HFFc6 (cell line): Measurements from ENCODE around the gene SPRYD3. TPM values are rescaled to one million over a fixed set of nuclear protein-coding genes. Genes with fewer than 3 reads are reported as not detected.

Experiments used
- DNase-seq: peaks from one replicate; pipeline ENCODE4 v3.0.0-alpha.2; 2018
- H3K27ac Mint-ChIP-seq: 2 replicates; pipeline ENCODE4 v1.8.0; 2020; ENCODE audit warnings: mild to moderate bottlenecking, mixed read lengths
- H3K27me3 Mint-ChIP-seq: 2 replicates; pipeline ENCODE4 v1.8.0; 2021; ENCODE audit warnings: mild to moderate bottlenecking, moderate library complexity, mixed read lengths; ENCODE audit not compliant: insufficient read depth
- H3K36me3 Mint-ChIP-seq: 2 replicates; pipeline ENCODE4 v1.8.0; 2021; ENCODE audit warnings: low read depth, mixed read lengths
- H3K4me1 Mint-ChIP-seq: 2 replicates; pipeline ENCODE4 v1.8.0; 2020; ENCODE audit warnings: low read depth, mixed read lengths
- H3K4me3 Mint-ChIP-seq: 2 replicates; pipeline ENCODE4 v1.8.0; 2020; ENCODE audit warnings: mild to moderate bottlenecking, moderate library complexity, mixed read lengths
- H3K9me3 Mint-ChIP-seq: 2 replicates; pipeline ENCODE4 v1.8.0; 2020; ENCODE audit warnings: mild to moderate bottlenecking, mixed read lengths
- CTCF ChIP-seq: fragments of 200-600 bp; sonication (generic); IDR thresholded peaks from 2 replicates; pipeline ENCODE4 v1.5.0; 2021; ENCODE audit warnings: antibody characterized with exemption, mild to moderate bottlenecking
- total RNA-seq, 6 experiments: library from RNA; stranded (reverse); fragmentation: NEBNext Ultra II Directional; extraction: Animal tissue kit (Norgen Biotek cat#: 25700); gene quantifications; 2 replicates in 1 of 6; 3 replicates in 5 of 6; pipeline ENCODE4 v1.2.3, GENCODE V29; 2021

SPRYD3 gene
- total RNA-seq, 6 experiments from 2014 or later: 50.5 to 59.4 (median 54.9) TPM

GRCh38 chr12:53050426-53051057 lies 28.6 kb downstream of the SPRYD3 start:
- H3K36me3 Mint-ChIP-seq: peaks cover 6% of the 10 kb centered on the region
- peak overlapping the region; percentile 86 for H3K4me3 Mint-ChIP-seq
- TF ChIP-seq CTCF: no peak
- peaks cover 4% of the 10 kb centered on the region for H3K27me3 Mint-ChIP-seq
- no peaks in the 10 kb centered on the region for H3K9me3 Mint-ChIP-seq
- peak overlapping the region; percentile 97 for H3K27ac Mint-ChIP-seq
- peaks cover 72% of the 10 kb centered on the region for H3K4me1 Mint-ChIP-seq
- DNase-seq: no peak

- H3K9me3 Mint-ChIP-seq: no peaks in the 10 kb centered on the region
- peaks cover 80% of the 10 kb centered on the region for H3K4me1 Mint-ChIP-seq
- peak within 1 kb of the TSS; percentile 97 for H3K27ac Mint-ChIP-seq
- no peak for TF ChIP-seq CTCF
- no peak for DNase-seq
- H3K27me3 Mint-ChIP-seq: peaks cover 4% of the 10 kb centered on the region
- peaks cover 2% of the 10 kb centered on the region; the same call in 1 of the 2 replicates for H3K36me3 Mint-ChIP-seq
- H3K4me3 Mint-ChIP-seq: peak within 1 kb of the TSS; percentile 86
These were observed 29.4 kb downstream of the SPRYD3 start, which contains the start of gene TNS2 for GRCh38 chr12:53049571-53050318. TNS2 (plus strand) TSS chr12:53050065; CDS start chr12:53050186, 121 bp downstream.

- peak overlapping the region; percentile 97 for H3K27ac Mint-ChIP-seq
- TF ChIP-seq CTCF: no peak
- H3K4me3 Mint-ChIP-seq: peak overlapping the region; percentile 86
- peaks cover 83% of the 10 kb centered on the region for H3K4me1 Mint-ChIP-seq
- H3K27me3 Mint-ChIP-seq: peaks cover 10% of the 10 kb centered on the region
- peaks cover 11% of the 10 kb centered on the region; the same call in 1 of the 2 replicates for H3K36me3 Mint-ChIP-seq
- no peaks in the 10 kb centered on the region for H3K9me3 Mint-ChIP-seq
- peak; percentile 43 for DNase-seq
These were observed 30.3 kb downstream of the SPRYD3 start for GRCh38 chr12:53048780-53049401.

- peaks cover 10% of the 10 kb centered on the region for H3K27me3 Mint-ChIP-seq
- H3K9me3 Mint-ChIP-seq: no peaks in the 10 kb centered on the region
- DNase-seq: no peak
- peak overlapping the region; percentile 86 for H3K4me3 Mint-ChIP-seq
- H3K27ac Mint-ChIP-seq: peak overlapping the region; percentile 97
- TF ChIP-seq CTCF: peak; percentile 49; the same call in 1 of the 2 replicates
- peaks cover 14% of the 10 kb centered on the region; the same call in 1 of the 2 replicates for H3K36me3 Mint-ChIP-seq
- H3K4me1 Mint-ChIP-seq: peaks cover 76% of the 10 kb centered on the region
These were observed 31.0 kb downstream of the SPRYD3 start for GRCh38 chr12:53048033-53048779.
